T follicular helper cell (primary cell): ENCODE results near the gene NXPH1.
"Not testable (repeated sequence)": the region's sequence is repeated elsewhere in the genome, so short reads cannot be mapped to it uniquely, and the experiment has no call there.

Source experiments
- DNase-seq: peaks from one replicate; pipeline ENCODE4 v3.0.0-alpha.2; 2020; ENCODE audit warnings: low read depth

NXPH1 gene

DNA sequence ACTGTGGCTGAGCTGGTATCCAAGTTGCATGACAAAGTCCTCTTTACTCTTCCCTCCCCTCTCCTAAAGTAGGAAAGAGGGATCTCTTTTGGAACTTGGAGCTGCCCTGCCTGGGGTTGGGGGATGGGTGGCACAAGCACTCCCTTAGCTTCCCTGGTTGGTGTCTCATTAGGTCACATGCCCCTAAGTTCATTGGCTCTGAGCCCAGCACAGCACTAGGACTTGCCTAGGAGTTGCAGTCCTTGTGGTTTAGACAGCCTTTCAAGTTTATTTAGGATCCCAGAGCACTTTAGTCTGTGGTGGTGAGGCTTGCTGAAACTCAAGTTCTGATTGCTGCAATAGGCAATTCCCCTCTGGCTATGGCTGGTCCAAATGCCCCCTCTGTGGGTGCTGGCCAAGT is 281.4 kb downstream of the NXPH1 start:
- no peak for DNase-seq

- DNase-seq = no peak
Observed at GRCh38 chr7:8719102-8719501, 285.7 kb downstream of the NXPH1 start.

GRCh38 chr7:8724080-8724718 is 290.8 kb downstream of the NXPH1 start:
- DNase-seq = no peak

GRCh38 chr7:8731756-8732155 is 298.3 kb downstream of the NXPH1 start:
- not testable (repeated sequence) for DNase-seq

- no peak for DNase-seq
Observed at GRCh38 chr7:8739837-8740236, 306.4 kb downstream of the NXPH1 start.

DNA sequence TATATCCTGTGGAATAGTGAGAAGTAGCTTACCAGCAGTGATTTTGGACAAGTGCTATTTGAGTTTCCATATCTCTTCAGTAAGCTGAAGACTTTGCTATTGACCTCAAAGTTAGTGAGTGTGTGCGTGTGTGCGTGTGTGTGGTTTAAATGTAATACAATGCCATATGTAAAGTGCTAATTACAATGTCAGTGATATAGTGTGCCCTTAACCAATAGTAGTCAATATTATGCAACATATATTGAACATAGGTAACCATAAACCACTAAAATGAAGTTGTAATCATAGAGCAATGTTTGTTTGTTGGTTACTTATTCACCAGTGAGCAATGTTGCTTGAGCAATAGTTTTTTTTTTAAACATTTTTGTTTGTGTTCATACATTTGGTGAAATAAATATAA is 309.4 kb downstream of the NXPH1 start:
- DNase-seq = no peak

DNA sequence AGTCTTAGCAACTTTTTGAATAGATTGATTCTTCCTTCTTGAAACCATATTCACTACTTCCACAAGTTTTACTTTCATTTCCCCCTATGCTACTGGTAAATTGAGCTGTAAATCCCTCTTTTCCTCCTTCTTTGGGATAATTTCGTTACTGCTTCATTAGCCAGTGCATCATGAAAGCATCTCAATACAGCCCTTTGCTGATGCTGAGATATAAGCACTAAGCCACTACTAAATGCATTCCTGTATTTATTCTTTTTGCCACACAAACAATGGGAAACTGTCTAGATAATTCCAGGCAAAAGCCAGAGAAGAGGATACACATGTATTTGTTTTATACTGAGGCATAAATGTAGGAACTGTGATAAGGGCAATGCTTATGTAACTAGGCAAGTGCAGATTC is 313.9 kb downstream of the NXPH1 start:
- DNase-seq = no peak

- no peak for DNase-seq
Observed at GRCh38 chr7:8751557-8752231, 318.3 kb downstream of the NXPH1 start.

DNA sequence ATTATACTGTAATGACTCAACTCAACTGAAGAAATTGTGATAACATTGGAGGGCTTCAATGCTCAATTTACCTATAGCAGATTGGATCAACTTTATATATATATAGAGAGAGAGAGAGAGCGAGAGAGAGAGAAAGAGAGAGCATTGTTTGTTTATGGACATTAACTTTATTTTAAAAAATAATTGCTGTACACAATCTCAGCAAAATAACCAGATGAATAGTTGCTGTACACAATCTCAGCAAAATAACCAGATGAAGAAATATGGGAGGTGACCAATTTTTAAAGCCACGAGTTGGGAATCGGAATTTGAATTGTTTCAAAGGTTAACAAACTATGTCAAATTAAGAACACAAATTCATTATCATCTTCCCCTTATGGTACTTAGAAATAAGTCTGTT is 319.9 kb downstream of the NXPH1 start:
- DNase-seq = no peak

- no peak for DNase-seq
Observed at GRCh38 chr7:8761731-8762130, 328.3 kb downstream of the NXPH1 start.

GRCh38 chr7:8762803-8763202 is 329.4 kb downstream of the NXPH1 start:
- no peak for DNase-seq

- DNase-seq = no peak
Observed at GRCh38 chr7:8765374-8765773, 332.0 kb downstream of the NXPH1 start.

DNA sequence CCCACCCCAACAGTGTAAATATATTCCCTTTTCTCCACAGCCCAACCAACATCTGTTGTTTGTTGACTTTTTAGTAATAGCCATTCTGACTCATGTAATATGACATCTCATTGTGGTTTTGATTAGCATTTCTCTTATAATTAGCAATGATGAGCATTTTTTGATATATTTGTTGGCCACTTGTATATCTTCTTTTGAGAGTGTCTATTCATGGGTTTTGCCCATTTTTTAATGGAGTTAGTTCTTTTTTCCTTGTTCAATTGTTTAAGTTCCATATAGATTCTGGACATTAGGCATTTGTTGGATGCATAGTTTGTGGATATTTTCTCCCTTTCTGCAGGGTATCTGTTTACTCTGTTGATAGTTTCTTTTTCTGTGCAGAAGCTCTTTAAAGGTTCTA is 340.1 kb downstream of the NXPH1 start:
- DNase-seq = no peak

GRCh38 chr7:8778459-8778858 is 345.1 kb downstream of the NXPH1 start:
- no peak for DNase-seq

GRCh38 chr7:8781166-8781565 is 347.8 kb downstream of the NXPH1 start:
- DNase-seq = no peak

- no peak for DNase-seq
Observed at GRCh38 chr7:8783229-8783628, 349.8 kb downstream of the NXPH1 start.

GRCh38 chr7:8785081-8785480 is 351.7 kb downstream of the NXPH1 start:
- no peak for DNase-seq

- DNase-seq = no peak
Observed at GRCh38 chr7:8800986-8801385, 367.6 kb downstream of the NXPH1 start.
